ENCODE measurements around the gene RGS12. TPM values are rescaled to one million over a fixed set of nuclear protein-coding genes. Genes with fewer than 3 reads are reported as not detected.

Gene RGS12
- total RNA-seq, 1 donor from 2014 or later = 26.3 TPM

- no peaks in the 10 kb centered on the region for H3K9me3 ChIP-seq
- DNase-seq (ENCODE audit: low spot score in 2 of 2) = no peak
- intact Hi-C loops (cut with DNase I) = no loop called here
- H3K36me3 ChIP-seq = no peaks in the 10 kb centered on the region
- H3K4me3 ChIP-seq = no peak overlapping the region
- H3K4me1 ChIP-seq = no peaks in the 10 kb centered on the region
- no peaks in the 10 kb centered on the region for H3K27me3 ChIP-seq
- no peak overlapping the region for H3K27ac ChIP-seq
- TF ChIP-seq, protein P1, sequence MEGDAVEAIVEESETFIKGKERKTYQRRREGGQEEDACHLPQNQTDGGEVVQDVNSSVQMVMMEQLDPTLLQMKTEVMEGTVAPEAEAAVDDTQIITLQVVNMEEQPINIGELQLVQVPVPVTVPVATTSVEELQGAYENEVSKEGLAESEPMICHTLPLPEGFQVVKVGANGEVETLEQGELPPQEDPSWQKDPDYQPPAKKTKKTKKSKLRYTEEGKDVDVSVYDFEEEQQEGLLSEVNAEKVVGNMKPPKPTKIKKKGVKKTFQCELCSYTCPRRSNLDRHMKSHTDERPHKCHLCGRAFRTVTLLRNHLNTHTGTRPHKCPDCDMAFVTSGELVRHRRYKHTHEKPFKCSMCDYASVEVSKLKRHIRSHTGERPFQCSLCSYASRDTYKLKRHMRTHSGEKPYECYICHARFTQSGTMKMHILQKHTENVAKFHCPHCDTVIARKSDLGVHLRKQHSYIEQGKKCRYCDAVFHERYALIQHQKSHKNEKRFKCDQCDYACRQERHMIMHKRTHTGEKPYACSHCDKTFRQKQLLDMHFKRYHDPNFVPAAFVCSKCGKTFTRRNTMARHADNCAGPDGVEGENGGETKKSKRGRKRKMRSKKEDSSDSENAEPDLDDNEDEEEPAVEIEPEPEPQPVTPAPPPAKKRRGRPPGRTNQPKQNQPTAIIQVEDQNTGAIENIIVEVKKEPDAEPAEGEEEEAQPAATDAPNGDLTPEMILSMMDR (IDR thresholded peaks at IDR 0.05) = no peak
These were observed 37.1 kb downstream of the RGS12 start for GRCh38 chr4:3329887-3330286.

DNA sequence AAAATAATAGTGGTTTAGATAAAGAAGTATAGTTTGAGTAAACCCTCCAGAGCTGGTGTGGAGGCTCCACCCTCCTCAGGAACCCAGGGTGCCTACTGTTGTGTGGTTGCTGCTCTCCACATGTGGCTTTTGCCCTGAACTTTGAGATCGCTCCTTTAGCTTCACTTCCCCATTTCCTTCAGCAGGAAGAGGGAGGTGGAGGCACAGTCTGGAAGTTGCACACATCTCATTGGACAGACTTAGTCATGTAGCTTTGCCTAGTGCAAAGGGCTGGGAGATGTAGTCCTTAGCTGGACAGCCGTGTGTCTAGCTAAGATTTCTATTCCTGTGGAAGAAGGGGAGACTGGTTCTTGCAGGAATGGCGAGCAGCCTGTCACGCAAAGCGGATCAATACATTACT is 37.9 kb downstream of the RGS12 start:
- DNase-seq (ENCODE audit: low spot score in 2 of 2) = no peak
- H3K9me3 ChIP-seq = no peaks in the 10 kb centered on the region
- no peak overlapping the region for H3K4me3 ChIP-seq
- no peak overlapping the region for H3K27ac ChIP-seq
- H3K4me1 ChIP-seq = no peaks in the 10 kb centered on the region
- TF ChIP-seq, protein P1 (IDR thresholded peaks at IDR 0.05) = no peak
- H3K36me3 ChIP-seq = no peaks in the 10 kb centered on the region
- intact Hi-C loops (cut with DNase I) = no loop called here
- H3K27me3 ChIP-seq = no peaks in the 10 kb centered on the region

GRCh38 chr4:3331511-3332394 is 38.9 kb downstream of the RGS12 start:
- no peaks in the 10 kb centered on the region for H3K36me3 ChIP-seq
- no peak for DNase-seq (ENCODE audit: low spot score in 2 of 2)
- H3K27me3 ChIP-seq = no peaks in the 10 kb centered on the region
- H3K4me3 ChIP-seq = no peak overlapping the region
- H3K27ac ChIP-seq = peak overlapping the region; percentile 32 to 42
- H3K4me1 ChIP-seq = no peaks in the 10 kb centered on the region
- no peaks in the 10 kb centered on the region for H3K9me3 ChIP-seq
- intact Hi-C loops (cut with DNase I) = no loop called here
- TF ChIP-seq, protein P1 (IDR thresholded peaks at IDR 0.05) = no peak

DNA sequence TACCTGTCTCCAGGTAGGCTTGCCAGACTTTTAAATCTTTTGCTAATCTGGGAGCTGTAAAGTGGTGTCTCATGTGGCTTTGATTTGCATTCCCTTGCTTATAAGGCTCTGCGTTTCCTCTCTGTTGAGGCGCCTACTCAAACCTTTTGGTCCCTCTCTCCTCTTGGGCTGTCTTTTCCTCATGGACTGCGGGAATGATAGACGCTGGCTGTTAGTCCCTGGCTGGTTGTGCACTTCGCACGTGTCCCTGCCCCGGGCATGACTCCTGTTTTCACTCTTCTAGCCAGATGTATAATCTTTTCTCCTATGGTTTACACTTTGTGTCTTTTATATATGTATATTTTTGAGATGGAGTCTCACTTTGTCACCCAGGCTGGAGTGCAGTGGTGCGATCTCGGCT is 39.7 kb downstream of the RGS12 start:
- Histone ChIP-seq H3K27ac (no peak overlapping the region), H3K27me3 (no peaks in the 10 kb centered on the region), H3K9me3 (no peaks in the 10 kb centered on the region), H3K4me3 (no peak overlapping the region), H3K4me1 (no peaks in the 10 kb centered on the region), H3K36me3 (no peaks in the 10 kb centered on the region)
- TF ChIP-seq, protein P1 (IDR thresholded peaks at IDR 0.05) = no peak
- intact Hi-C loops (cut with DNase I) = no loop called here
- no peak for DNase-seq (ENCODE audit: low spot score in 2 of 2)

DNA sequence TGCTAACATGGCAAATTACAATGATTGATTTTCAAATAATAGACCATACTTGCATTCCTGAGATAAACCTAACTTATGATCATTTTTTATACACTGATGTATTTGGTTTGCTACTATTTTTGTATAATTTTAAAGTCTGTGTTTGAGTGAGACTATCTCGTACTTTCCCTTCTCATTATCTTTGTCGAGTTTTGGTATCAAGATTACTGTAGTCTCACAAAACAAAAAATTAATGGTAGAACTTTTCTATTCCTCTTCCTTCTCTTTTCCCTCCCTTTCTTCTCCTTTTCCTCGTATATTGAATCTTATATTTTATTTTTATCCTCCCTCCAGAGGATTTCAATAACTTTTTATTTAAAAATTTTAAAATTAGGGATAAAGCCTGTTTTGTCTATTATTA is 41.5 kb downstream of the RGS12 start:
- Histone ChIP-seq H3K4me1 (no peaks in the 10 kb centered on the region), H3K4me3 (no peak overlapping the region), H3K36me3 (no peaks in the 10 kb centered on the region), H3K27me3 (no peaks in the 10 kb centered on the region), H3K9me3 (no peaks in the 10 kb centered on the region), H3K27ac (no peak overlapping the region)
- intact Hi-C loops (cut with DNase I) = no loop called here
- no peak for DNase-seq (ENCODE audit: low spot score in 2 of 2)
- TF ChIP-seq, protein P1 (IDR thresholded peaks at IDR 0.05) = no peak
